C4-2B (cell line): ENCODE results near the gene GSTO1.

Experiments used
- ZFX ChIP-seq: fragments of 450-650 bp; IDR thresholded peaks from 2 replicates; pipeline ENCODE4 v1.6.1; 2017
- TF ChIP-seq, protein P1 (sequence below): fragments of 450-650 bp; conservative IDR thresholded peaks from 2 replicates; pipeline ENCODE4 v1.5.1; 2017; ENCODE audit warnings: mild to moderate bottlenecking

DNA sequence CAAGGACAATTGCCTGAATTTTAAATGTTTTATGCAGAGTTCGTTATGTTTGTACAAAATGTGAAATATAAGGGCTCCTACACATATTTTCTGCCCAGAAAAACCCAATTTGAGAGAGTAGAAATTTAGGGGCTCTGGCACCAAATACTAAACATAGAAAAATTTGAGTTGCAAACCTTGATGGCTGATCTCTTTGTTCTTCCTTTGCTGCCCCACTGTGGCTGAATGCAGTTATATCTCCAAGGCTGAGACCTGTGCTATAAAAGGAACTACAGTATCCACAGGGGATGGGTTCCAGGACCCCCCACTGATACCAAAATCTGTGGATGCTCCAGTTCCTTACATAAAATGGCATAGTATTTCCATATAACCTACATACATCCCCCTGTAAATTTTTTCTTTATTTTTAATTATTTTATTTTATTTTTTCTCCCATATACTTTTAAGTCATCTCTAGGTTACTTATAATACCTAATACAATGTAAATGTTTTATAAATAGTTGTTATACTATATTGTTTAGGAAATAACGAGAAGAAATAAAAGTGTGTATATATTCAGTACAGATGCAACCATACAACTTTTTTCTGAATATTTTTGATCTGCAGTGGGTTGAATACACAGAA is 45.0 kb upstream of the GSTO1 start:
- TF ChIP-seq ZFX = no peak
- TF ChIP-seq, protein P1, sequence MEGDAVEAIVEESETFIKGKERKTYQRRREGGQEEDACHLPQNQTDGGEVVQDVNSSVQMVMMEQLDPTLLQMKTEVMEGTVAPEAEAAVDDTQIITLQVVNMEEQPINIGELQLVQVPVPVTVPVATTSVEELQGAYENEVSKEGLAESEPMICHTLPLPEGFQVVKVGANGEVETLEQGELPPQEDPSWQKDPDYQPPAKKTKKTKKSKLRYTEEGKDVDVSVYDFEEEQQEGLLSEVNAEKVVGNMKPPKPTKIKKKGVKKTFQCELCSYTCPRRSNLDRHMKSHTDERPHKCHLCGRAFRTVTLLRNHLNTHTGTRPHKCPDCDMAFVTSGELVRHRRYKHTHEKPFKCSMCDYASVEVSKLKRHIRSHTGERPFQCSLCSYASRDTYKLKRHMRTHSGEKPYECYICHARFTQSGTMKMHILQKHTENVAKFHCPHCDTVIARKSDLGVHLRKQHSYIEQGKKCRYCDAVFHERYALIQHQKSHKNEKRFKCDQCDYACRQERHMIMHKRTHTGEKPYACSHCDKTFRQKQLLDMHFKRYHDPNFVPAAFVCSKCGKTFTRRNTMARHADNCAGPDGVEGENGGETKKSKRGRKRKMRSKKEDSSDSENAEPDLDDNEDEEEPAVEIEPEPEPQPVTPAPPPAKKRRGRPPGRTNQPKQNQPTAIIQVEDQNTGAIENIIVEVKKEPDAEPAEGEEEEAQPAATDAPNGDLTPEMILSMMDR = peak; percentile 74
